ENCODE results near the gene TLE6. TPM values are rescaled to one million over a fixed set of nuclear protein-coding genes. Genes with fewer than 3 reads are reported as not detected.
"Not testable (repeated sequence)": the region's sequence is repeated elsewhere in the genome, so short reads cannot be mapped to it uniquely, and the experiment has no call there.

TLE6 gene
- total and polyA plus RNA-seq, 8 donors = 0.97 to 8.5 (median 1.3) TPM

DNA sequence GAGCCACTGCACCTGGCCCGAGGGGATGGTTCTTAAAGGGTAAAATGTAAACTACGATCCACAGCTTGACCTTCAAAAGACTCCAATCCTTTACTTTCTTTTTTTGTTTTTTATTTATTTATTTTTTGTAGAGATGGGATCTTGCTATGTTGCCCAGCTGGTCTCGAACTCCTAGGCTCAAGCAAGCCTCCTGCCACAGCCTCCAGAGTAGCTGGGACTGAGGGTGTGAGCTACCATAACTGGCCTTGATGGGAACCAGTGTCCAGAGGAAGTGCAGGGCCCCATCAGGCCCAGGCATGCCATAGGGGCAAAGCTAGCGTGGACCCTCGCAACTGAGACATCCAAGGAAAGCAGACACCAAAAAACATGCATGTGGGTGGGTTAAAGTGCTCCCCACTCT, 14.2 kb upstream of the TLE6 start:
- Histone ChIP-seq H3K9me3 (no peaks in the 10 kb centered on the region), H3K4me1 (peaks cover 0 to under 1% (median 0%) of the 10 kb centered on the region in 3 donors), H3K27me3 (no peaks in the 10 kb centered on the region), H3K27ac (no peak overlapping the region), H3K36me3 (no peaks in the 10 kb centered on the region), H3K4me3 (no peak overlapping the region)
- no peak for DNase-seq
- no peak for ATAC-seq
- no peak for FAIRE-seq
- WGBS, 2 donors = 82 to 87% methylated on average over 5 of the region's 5 CpGs
- intact Hi-C loops (cut with DNase I) = loop anchor here in 2 of 3 donors (5.0 to 10.0 kb wide), 2 partner anchors 142 to 144 kb away; no protein-coding TSS in a partner anchor
- TF ChIP-seq, protein P1, sequence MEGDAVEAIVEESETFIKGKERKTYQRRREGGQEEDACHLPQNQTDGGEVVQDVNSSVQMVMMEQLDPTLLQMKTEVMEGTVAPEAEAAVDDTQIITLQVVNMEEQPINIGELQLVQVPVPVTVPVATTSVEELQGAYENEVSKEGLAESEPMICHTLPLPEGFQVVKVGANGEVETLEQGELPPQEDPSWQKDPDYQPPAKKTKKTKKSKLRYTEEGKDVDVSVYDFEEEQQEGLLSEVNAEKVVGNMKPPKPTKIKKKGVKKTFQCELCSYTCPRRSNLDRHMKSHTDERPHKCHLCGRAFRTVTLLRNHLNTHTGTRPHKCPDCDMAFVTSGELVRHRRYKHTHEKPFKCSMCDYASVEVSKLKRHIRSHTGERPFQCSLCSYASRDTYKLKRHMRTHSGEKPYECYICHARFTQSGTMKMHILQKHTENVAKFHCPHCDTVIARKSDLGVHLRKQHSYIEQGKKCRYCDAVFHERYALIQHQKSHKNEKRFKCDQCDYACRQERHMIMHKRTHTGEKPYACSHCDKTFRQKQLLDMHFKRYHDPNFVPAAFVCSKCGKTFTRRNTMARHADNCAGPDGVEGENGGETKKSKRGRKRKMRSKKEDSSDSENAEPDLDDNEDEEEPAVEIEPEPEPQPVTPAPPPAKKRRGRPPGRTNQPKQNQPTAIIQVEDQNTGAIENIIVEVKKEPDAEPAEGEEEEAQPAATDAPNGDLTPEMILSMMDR (IDR thresholded peaks at IDR 0.05) = no peak

DNA sequence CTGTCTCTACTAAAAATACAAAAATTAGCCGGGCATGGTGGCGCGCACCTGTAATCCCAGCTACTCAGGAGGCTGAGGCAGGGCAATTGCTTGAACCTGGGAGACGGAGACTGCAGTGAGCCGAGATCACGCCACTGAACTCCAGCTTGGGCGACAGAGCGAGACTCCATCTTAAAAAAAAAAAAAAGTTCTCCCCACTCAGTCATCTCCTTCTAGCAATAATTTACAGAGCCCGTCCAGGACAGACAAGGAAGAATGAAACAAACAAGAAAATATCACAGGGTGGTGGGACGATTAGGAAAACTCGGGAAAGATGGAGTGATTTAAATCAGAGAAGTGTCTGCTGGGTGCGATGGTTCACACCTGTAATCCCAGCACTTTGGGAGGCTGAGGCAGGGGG, 13.7 kb upstream of the TLE6 start:
- not testable (repeated sequence) for ATAC-seq, H3K27ac ChIP-seq, DNase-seq, H3K4me1 ChIP-seq, H3K36me3 ChIP-seq, H3K27me3 ChIP-seq, H3K9me3 ChIP-seq, H3K4me3 ChIP-seq, FAIRE-seq
- WGBS, 2 donors = 73 to 85% methylated on average over 12 of the region's 12 CpGs
- intact Hi-C loops (cut with DNase I) = loop anchor here in 2 of 3 donors (5.0 to 10.0 kb wide), 2 partner anchors 141 to 144 kb away; no protein-coding TSS in a partner anchor

DNA sequence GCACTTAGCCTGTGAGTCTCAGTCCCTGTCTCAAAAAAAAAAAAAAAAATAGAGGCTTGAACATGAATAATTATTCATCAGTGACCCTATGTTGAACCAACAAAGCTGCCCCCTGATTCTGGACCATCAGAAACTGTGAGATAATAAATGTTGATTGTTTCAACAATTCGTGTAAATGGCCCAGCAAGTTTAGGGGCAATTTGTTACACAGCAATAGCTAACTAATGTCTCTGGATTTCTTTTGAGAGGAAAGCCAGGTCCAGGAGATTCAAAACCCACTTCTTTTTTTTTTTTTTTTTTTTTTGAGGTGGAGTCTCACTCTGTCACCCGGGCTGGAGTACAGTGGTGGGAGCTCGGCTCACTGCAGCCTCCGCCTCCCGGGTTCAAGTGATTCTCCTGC, 12.5 kb upstream of the TLE6 start:
- no peak for ATAC-seq
- Histone ChIP-seq H3K9me3 (no peaks in the 10 kb centered on the region), H3K4me3 (no peak overlapping the region), H3K36me3 (no peaks in the 10 kb centered on the region), H3K27me3 (no peaks in the 10 kb centered on the region), H3K27ac (no peak overlapping the region), H3K4me1 (peaks cover 0 to 11% (median 0%) of the 10 kb centered on the region in 3 donors)
- WGBS, 2 donors = 92 to 95% methylated on average over 5 of the region's 5 CpGs
- TF ChIP-seq, protein P1 (IDR thresholded peaks at IDR 0.05) = no peak
- no peak for FAIRE-seq
- intact Hi-C loops (cut with DNase I) = loop anchor here in 2 of 3 donors (5.0 to 10.0 kb wide), 2 partner anchors 140 to 142 kb away; no protein-coding TSS in a partner anchor
- DNase-seq = no peak

DNA sequence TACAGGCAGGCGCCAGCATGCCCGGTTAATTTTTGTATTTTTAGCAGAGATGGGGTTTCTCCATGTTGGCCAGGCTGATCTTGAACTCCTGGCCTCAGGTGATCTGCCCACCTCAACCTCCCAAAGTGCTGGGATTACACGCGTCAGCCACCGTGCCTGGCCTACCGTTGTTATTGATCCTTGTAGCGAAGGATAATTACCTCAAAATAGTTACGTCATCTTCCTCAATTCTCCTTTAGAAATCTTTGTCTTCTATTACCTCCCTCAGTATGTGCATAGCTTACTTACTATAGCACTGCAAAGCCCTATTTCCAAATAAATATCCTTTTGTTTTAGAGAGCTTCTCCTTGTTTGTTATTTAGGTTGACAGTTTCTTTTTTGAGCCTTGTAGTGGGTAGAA, 9.4 kb upstream of the TLE6 start:
- WGBS, 2 donors = 64 to 73% methylated on average over 8 of the region's 8 CpGs
- TF ChIP-seq, protein P1 (IDR thresholded peaks at IDR 0.05) = no peak
- FAIRE-seq = no peak
- H3K27me3 ChIP-seq = no peaks in the 10 kb centered on the region
- DNase-seq = no peak
- H3K4me3 ChIP-seq = no peak overlapping the region
- no peak overlapping the region for H3K27ac ChIP-seq
- no peaks in the 10 kb centered on the region for H3K9me3 ChIP-seq
- intact Hi-C loops (cut with DNase I) = loop anchor here in 1 of 3 donors (10.0 kb wide), 1 partner anchor 137 kb away; no protein-coding TSS in a partner anchor
- no peak for ATAC-seq
- no peaks in the 10 kb centered on the region for H3K36me3 ChIP-seq
- H3K4me1 ChIP-seq = peaks cover 0 to 11% (median 0%) of the 10 kb centered on the region in 3 donors

DNA sequence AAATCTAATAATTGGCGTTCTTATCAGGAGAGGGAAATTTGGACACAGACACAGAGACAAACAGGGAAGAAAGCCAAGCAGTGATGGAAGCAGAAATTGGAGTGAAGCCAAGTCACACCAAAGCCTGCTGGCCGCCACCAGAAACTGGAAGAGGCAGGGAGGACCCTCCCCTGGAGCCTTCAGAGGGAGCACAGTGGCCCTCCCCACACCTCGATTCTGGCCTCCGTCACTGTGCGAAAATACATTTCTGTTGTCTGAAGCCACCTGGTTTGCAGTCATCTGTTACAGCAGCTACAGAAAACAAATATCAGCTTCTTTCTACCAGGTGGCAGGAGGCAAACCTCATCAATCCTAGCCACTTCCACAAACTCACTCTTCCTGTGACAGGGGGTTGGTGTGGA, 8.3 kb upstream of the TLE6 start:
- no peak for FAIRE-seq
- H3K27ac ChIP-seq = peak overlapping the region; percentile 22 to 79 (median 60)
- TF ChIP-seq, protein P1 (IDR thresholded peaks at IDR 0.05) = no peak
- DNase-seq = peak in 5 of 6 donors; percentile 78 to 90 (median 84)
- intact Hi-C loops (cut with DNase I) = loop anchor here in 1 of 3 donors (10.0 kb wide), 1 partner anchor 136 kb away; no protein-coding TSS in a partner anchor
- H3K9me3 ChIP-seq = no peaks in the 10 kb centered on the region
- H3K27me3 ChIP-seq = no peaks in the 10 kb centered on the region
- ATAC-seq = peak; percentile 87 to 95 (median 91)
- H3K36me3 ChIP-seq = no peaks in the 10 kb centered on the region
- WGBS, 2 donors = 0 to 6% methylated on average over 5 of the region's 5 CpGs
- H3K4me1 ChIP-seq = peaks cover 0 to 11% (median 0%) of the 10 kb centered on the region in 3 donors
- no peak overlapping the region for H3K4me3 ChIP-seq
